K562 (cell line): ENCODE measurements around the gene RBM20. TPM values are rescaled to one million over a fixed set of nuclear protein-coding genes. Genes with fewer than 3 reads are reported as not detected.

ENCODE experiments used
- CREBBP ChIP-seq: IDR thresholded peaks from one replicate; pipeline ENCODE4 v1.6.1; 2012; ENCODE audit warnings: low read depth, mild to moderate bottlenecking, control low read depth, inconsistent platforms, low read length
- FOXP1 ChIP-seq: sonication (generic); formaldehyde crosslinking; IDR thresholded peaks from 2 replicates; pipeline ENCODE4 v1.8.0; 2022; ENCODE audit warnings: mild to moderate bottlenecking, missing genetic modification reagents
- PML ChIP-seq: IDR thresholded peaks from 2 replicates; pipeline ENCODE4 v1.6.1; 2012; ENCODE audit warnings: low read length, inconsistent platforms
- STAG1 ChIP-seq: sonication (generic); formaldehyde crosslinking; IDR thresholded peaks from 2 replicates; pipeline ENCODE4 v1.5.0; 2020; ENCODE audit warnings: missing genetic modification reagents, borderline replicate concordance
- SUPT5H ChIP-seq: fragments of 450-650 bp; IDR thresholded peaks from 2 replicates; pipeline ENCODE4 v1.6.1; 2016
- TBP ChIP-seq: optimal IDR thresholded peaks from 2 replicates; pipeline ENCODE3; 2011; ENCODE audit warnings: low read depth, low read length, improper control_type of control experiment
- WHSC1 ChIP-seq: IDR thresholded peaks from one replicate; pipeline ENCODE4 v1.6.1; 2012; ENCODE audit warnings: low read length, control low read depth, inconsistent platforms
- ZNF134 ChIP-seq: fragments of 250-450 bp; sonication (Bioruptor Pico); conservative IDR thresholded peaks from 2 replicates; pipeline ENCODE4 v1.4.0; 2020
- ZNF174 ChIP-seq: fragments of 250-450 bp; sonication (Bioruptor Pico); IDR thresholded peaks from 2 replicates; pipeline ENCODE4 v1.4.0; 2020; ENCODE audit warnings: mild to moderate bottlenecking
- polyA plus RNA-seq, 8 experiments: library from polyadenylated mRNA; depleted of rRNA in 4 of 8; stranded (reverse) in 5 of 8; unstranded in 3 of 8; fragments of >200 nt; fragmentation: Nextera tagmentation in 2 of 8; fragmentation: Illumina TruSeq in 1 of 8; extraction: Ambion mirVana in 2 of 8; extraction: Trizol in 1 of 8; gene quantifications; 2 replicates each; pipeline versions ENCODE4 v1.2.1 to v1.2.3, GENCODE V29; 2011 to 2014; ENCODE audit warnings: inconsistent platforms in 1 of 8, missing spikeins in 1 of 8
- total RNA-seq, 7 experiments: library from RNA; depleted of rRNA in 6 of 7; stranded (reverse); fragments of >200 nt in 6 of 7; fragmentation: Illumina TruSeq in 2 of 7; extraction: Trizol in 2 of 7; gene quantifications; 2 replicates each; pipeline versions ENCODE4 v1.2.1 to v1.2.3, GENCODE V29; 2011 to 2021; ENCODE audit warnings: low replicate concordance in 1 of 7
- TF ChIP-seq, protein P1 (sequence below): fragments of 450-650 bp; IDR thresholded peaks from 2 replicates; pipeline ENCODE4 v1.6.1; 2016; ENCODE audit warnings: mild to moderate bottlenecking, moderate library complexity
- TF ChIP-seq, protein P2 (sequence below): fragments of 450-650 bp; formaldehyde crosslinking; IDR thresholded peaks from 2 replicates; pipeline ENCODE4 v1.4.0; 2020; ENCODE audit warnings: mild to moderate bottlenecking
- TF ChIP-seq, protein P3 (sequence below): fragments of 150-350 bp; conservative IDR thresholded peaks from 2 replicates; pipeline ENCODE4 v1.6.1; 2014; ENCODE audit warnings: low read length

Gene RBM20
- total and polyA plus RNA-seq, 9 of the 15 experiments (the other 6 are each of a cell fraction or from before 2014, with no cell fraction given), result 0.63 to 5.7 (median 3.2) TPM

DNA sequence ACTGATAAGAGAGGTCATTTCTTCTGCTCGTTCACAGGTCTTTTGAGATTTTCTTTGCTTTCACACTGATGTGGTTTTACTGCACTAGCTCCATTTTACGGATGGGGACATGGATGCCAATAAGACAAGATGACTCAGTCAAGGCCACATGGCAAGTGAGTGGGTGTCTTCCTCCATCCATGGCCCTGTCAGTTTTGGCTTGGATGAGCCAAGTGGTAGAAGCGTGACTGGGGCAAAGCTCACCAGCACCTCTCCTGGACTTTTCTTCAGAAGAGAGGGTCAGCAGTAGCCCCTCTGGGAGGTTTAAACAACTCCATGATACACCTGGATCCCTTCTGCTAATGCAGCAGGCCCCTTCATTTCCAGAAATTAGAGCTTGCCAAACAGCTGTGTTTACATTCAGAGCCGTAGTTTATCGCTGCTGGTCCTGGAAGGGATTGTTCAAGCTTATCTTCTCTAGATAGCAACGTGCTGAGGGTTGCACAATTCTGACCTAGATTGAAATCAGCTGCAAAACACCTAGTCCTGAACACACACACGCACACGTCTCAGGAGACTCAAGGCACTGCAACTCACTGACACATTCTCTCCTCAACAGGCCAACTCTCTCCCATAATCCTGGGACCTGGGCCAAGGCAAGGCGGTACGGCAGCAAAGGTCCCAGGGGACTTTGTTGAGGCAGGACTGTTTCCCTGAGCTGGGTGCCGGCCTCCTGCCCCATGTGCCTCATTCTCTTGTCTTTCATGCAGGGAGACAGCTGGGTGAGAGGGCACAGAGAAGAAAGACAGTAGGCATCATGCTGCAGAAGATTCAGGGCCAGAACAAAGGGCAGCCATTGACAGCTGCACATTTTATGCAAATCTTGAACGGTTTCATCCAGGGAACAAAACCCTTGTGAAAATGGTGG is 213.4 kb downstream of the RBM20 start (continued):
- TF ChIP-seq, protein P1, sequence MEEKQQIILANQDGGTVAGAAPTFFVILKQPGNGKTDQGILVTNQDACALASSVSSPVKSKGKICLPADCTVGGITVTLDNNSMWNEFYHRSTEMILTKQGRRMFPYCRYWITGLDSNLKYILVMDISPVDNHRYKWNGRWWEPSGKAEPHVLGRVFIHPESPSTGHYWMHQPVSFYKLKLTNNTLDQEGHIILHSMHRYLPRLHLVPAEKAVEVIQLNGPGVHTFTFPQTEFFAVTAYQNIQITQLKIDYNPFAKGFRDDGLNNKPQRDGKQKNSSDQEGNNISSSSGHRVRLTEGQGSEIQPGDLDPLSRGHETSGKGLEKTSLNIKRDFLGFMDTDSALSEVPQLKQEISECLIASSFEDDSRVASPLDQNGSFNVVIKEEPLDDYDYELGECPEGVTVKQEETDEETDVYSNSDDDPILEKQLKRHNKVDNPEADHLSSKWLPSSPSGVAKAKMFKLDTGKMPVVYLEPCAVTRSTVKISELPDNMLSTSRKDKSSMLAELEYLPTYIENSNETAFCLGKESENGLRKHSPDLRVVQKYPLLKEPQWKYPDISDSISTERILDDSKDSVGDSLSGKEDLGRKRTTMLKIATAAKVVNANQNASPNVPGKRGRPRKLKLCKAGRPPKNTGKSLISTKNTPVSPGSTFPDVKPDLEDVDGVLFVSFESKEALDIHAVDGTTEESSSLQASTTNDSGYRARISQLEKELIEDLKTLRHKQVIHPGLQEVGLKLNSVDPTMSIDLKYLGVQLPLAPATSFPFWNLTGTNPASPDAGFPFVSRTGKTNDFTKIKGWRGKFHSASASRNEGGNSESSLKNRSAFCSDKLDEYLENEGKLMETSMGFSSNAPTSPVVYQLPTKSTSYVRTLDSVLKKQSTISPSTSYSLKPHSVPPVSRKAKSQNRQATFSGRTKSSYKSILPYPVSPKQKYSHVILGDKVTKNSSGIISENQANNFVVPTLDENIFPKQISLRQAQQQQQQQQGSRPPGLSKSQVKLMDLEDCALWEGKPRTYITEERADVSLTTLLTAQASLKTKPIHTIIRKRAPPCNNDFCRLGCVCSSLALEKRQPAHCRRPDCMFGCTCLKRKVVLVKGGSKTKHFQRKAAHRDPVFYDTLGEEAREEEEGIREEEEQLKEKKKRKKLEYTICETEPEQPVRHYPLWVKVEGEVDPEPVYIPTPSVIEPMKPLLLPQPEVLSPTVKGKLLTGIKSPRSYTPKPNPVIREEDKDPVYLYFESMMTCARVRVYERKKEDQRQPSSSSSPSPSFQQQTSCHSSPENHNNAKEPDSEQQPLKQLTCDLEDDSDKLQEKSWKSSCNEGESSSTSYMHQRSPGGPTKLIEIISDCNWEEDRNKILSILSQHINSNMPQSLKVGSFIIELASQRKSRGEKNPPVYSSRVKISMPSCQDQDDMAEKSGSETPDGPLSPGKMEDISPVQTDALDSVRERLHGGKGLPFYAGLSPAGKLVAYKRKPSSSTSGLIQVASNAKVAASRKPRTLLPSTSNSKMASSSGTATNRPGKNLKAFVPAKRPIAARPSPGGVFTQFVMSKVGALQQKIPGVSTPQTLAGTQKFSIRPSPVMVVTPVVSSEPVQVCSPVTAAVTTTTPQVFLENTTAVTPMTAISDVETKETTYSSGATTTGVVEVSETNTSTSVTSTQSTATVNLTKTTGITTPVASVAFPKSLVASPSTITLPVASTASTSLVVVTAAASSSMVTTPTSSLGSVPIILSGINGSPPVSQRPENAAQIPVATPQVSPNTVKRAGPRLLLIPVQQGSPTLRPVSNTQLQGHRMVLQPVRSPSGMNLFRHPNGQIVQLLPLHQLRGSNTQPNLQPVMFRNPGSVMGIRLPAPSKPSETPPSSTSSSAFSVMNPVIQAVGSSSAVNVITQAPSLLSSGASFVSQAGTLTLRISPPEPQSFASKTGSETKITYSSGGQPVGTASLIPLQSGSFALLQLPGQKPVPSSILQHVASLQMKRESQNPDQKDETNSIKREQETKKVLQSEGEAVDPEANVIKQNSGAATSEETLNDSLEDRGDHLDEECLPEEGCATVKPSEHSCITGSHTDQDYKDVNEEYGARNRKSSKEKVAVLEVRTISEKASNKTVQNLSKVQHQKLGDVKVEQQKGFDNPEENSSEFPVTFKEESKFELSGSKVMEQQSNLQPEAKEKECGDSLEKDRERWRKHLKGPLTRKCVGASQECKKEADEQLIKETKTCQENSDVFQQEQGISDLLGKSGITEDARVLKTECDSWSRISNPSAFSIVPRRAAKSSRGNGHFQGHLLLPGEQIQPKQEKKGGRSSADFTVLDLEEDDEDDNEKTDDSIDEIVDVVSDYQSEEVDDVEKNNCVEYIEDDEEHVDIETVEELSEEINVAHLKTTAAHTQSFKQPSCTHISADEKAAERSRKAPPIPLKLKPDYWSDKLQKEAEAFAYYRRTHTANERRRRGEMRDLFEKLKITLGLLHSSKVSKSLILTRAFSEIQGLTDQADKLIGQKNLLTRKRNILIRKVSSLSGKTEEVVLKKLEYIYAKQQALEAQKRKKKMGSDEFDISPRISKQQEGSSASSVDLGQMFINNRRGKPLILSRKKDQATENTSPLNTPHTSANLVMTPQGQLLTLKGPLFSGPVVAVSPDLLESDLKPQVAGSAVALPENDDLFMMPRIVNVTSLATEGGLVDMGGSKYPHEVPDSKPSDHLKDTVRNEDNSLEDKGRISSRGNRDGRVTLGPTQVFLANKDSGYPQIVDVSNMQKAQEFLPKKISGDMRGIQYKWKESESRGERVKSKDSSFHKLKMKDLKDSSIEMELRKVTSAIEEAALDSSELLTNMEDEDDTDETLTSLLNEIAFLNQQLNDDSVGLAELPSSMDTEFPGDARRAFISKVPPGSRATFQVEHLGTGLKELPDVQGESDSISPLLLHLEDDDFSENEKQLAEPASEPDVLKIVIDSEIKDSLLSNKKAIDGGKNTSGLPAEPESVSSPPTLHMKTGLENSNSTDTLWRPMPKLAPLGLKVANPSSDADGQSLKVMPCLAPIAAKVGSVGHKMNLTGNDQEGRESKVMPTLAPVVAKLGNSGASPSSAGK, result no peak
- TF ChIP-seq CREBBP (no peak), STAG1 (no peak), WHSC1 (no peak), ZNF134 (CRISPR knock-in tag) (no peak), ZNF174 (no peak), TBP (no peak), PML (peak; percentile 71; the same call in 1 of the 2 replicates), FOXP1 (CRISPR knock-in tag) (no peak), SUPT5H (no peak)
- TF ChIP-seq, protein P2, sequence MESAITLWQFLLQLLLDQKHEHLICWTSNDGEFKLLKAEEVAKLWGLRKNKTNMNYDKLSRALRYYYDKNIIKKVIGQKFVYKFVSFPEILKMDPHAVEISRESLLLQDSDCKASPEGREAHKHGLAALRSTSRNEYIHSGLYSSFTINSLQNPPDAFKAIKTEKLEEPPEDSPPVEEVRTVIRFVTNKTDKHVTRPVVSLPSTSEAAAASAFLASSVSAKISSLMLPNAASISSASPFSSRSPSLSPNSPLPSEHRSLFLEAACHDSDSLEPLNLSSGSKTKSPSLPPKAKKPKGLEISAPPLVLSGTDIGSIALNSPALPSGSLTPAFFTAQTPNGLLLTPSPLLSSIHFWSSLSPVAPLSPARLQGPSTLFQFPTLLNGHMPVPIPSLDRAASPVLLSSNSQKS, result no peak
- TF ChIP-seq, protein P3, sequence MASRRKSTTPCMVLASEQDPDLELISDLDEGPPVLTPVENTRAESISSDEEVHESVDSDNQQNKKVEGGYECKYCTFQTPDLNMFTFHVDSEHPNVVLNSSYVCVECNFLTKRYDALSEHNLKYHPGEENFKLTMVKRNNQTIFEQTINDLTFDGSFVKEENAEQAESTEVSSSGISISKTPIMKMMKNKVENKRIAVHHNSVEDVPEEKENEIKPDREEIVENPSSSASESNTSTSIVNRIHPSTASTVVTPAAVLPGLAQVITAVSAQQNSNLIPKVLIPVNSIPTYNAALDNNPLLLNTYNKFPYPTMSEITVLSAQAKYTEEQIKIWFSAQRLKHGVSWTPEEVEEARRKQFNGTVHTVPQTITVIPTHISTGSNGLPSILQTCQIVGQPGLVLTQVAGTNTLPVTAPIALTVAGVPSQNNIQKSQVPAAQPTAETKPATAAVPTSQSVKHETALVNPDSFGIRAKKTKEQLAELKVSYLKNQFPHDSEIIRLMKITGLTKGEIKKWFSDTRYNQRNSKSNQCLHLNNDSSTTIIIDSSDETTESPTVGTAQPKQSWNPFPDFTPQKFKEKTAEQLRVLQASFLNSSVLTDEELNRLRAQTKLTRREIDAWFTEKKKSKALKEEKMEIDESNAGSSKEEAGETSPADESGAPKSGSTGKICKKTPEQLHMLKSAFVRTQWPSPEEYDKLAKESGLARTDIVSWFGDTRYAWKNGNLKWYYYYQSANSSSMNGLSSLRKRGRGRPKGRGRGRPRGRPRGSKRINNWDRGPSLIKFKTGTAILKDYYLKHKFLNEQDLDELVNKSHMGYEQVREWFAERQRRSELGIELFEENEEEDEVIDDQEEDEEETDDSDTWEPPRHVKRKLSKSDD, result no peak
